Astrocyte (in vitro differentiated cells and primary cell): Measurements from ENCODE around the gene WSCD2.

ENCODE experiments used
- EZH2 ChIP-seq: IDR thresholded peaks from 2 replicates; pipeline ENCODE4 v1.6.1; 2012; ENCODE audit warnings: mild to moderate bottlenecking, low read length, inconsistent platforms; ENCODE audit not compliant: insufficient read depth
- TF ChIP-seq, protein P1 (sequence below): IDR thresholded peaks from 2 replicates; pipeline ENCODE4 v1.5.1; 2011; ENCODE audit warnings: low read depth, mild to moderate bottlenecking, inconsistent platforms, low read length, moderate library complexity; ENCODE audit not compliant: insufficient read depth

DNA sequence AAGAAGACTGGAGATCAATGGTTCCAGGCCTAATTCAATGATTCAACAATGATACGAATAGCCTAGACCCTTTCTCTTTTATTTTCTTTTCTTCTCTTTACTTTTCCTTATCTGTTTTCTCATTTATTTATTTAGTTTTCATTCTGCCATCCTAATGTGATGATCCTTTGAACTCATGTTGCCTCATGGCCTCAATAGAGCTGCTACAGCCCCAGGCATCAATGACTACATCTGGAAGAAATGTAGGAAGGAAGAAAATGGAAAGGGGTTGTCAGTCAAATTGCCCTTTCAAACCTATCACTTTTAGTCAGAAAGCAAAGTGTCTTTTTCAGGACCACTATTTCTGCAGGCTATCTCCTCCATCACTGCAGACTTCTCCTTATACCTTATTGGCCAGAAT lies 140.1 kb downstream of the WSCD2 start:
- TF ChIP-seq, protein P1, sequence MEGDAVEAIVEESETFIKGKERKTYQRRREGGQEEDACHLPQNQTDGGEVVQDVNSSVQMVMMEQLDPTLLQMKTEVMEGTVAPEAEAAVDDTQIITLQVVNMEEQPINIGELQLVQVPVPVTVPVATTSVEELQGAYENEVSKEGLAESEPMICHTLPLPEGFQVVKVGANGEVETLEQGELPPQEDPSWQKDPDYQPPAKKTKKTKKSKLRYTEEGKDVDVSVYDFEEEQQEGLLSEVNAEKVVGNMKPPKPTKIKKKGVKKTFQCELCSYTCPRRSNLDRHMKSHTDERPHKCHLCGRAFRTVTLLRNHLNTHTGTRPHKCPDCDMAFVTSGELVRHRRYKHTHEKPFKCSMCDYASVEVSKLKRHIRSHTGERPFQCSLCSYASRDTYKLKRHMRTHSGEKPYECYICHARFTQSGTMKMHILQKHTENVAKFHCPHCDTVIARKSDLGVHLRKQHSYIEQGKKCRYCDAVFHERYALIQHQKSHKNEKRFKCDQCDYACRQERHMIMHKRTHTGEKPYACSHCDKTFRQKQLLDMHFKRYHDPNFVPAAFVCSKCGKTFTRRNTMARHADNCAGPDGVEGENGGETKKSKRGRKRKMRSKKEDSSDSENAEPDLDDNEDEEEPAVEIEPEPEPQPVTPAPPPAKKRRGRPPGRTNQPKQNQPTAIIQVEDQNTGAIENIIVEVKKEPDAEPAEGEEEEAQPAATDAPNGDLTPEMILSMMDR, result no peak
- TF ChIP-seq EZH2, result no peak
